Stimulated activated CD8-positive, alpha-beta memory T cell treated with anti-CD3 and anti-CD28 coated beads, Interleukin-7, amount 100 ng/mL, for 1 hour (primary cell): Measurements from ENCODE around the gene ATP6V0C.
"Not testable (repeated sequence)": the region's sequence is repeated elsewhere in the genome, so short reads cannot be mapped to it uniquely, and the experiment has no call there.

Experiments used
- DNase-seq, 2 donors: peaks; one replicate each; pipeline ENCODE4 v3.0.0-alpha.2; 2020; ENCODE audit warnings: low read depth in 2 of 2

The ATP6V0C gene

DNA sequence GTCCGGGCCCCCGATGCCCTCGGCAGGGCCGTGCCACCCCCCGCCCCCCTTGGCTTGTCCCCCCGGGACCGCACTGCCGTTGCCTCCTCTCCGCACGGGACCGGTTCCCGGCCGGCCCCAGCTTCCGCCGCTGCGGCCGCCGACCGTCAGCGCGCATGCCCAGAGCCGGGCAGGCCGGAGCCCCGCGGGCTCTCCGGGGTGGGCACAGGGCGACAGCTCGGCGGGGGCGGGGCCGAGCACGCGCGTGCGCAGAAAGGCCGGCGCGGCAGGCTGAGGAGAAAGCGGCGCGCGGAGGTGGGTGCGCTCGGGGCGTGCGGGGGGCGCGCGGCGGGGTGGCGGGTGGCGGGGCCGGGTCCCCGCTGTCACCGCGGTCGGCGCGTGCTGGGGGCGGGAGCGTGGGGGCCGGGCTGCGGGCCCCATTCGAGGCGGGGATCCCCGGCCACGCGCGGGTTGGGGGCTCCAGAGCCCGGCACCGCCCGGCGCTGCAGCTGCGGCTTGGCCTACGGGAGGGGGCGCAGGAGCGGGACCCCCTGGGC lies 38.8 kb upstream of the ATP6V0C start, which contains the start of gene TBC1D24:
TSS of gene TBC1D24 (plus strand) at position 251 of the 536 bp plus-strand sequence. CDS start 21,022 bp downstream, outside the sequence.
- DNase-seq = peak; percentile 57 to 65

DNA sequence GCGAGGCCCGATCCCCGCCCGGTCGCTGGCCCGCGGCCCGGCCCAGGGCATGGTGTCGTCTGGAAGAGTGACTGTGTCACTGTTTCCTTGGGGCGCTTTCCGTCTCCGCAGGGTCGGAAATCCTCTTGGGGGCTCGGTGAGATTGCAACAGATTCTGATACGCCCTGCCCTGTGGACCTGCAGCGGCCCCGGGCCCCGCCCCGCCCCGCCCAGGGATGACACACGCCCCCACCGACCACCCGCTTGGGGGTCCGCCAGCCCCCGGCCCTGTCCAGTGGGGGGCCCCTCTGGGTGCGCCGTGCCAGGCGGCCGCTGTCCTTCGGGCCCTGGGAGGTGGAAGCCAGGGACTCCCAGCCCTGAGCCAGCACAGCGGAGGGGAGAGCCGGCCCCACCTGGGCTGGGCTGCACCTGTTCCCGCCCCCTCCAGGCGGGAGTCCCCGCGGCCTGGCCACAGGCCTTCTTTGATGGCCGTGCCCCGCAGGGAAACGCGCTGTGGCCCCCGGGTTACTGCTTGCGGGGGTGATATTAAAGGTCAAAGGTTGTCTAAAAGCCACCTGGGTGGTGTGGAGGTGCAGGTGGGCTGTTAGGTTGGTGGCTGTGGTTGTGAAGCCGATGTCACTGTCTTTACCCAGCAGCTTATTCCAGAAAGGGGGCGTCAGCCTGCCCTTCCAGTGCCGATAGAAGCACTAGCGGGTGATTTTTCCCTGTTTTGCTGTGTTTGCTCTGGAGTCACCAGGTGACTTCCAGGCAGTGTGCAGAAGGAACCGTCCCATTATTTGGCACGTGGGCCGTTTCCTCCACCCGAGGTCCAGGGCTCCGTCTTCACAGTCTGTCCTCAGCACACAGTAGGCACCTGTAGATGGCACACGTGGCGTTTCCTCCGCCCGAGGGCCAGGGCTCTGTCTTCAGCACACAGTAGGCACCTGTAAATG lies 38.1 kb upstream of the ATP6V0C start:
- peak in 1 of 2 donors; percentile 19 for DNase-seq

DNA sequence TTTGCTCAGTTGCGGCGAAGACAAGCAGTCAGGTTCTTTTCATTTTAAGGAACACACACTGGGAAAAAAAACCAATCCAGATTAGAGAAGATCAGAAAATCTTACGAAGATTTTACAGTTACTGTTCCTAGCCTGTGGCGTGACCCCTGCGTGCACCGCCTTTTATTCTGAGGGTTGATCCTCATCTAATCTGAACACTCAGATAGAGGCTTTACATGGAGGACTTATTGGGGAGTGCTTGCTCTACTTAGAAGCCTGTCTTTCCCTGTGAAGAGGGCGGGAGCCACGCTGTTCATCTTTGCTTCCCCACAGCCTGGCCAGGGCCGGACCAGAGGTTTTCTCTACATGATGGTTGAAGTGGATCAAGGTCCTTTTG lies 37.4 kb upstream of the ATP6V0C start:
- no peak for DNase-seq

DNA sequence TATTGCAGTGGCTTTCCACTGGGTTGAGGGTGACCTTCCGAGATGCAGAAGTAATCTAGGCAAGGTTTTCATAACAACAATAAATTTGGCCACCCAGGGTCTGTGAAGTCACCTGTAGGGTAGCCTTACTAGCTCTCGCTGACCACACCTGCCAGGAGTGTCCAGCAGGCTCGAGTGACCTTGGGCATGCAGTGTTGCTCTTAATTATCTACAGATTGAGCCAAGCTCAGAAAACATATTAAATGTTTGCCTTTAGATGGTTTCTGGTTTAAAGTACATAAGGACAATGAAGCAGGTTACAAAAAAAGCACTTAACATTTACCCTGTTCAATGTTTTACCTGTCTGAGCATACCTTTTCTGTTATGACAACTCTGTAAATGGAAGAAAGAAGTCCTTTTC lies 37.0 kb upstream of the ATP6V0C start:
- no peak for DNase-seq

DNA sequence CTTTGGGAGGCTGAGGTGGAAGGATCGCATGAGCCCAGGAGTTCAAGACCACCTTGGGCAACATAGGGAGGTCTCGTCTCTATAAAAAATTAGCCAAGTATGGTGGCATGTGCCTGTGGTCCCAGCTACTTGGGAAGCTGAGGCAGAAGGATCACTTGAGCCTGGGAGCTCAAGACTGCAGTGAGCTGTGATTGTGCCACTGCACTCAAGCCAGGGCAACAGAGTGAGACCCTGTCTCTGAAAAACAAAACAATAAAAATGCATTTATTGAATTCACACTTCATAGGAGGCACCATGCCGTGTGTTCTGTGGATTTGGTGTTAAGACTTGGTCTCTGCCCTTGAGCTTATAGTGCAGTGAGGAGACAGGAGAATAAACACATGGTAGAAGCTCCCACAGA lies 36.4 kb upstream of the ATP6V0C start:
- no peak for DNase-seq

DNA sequence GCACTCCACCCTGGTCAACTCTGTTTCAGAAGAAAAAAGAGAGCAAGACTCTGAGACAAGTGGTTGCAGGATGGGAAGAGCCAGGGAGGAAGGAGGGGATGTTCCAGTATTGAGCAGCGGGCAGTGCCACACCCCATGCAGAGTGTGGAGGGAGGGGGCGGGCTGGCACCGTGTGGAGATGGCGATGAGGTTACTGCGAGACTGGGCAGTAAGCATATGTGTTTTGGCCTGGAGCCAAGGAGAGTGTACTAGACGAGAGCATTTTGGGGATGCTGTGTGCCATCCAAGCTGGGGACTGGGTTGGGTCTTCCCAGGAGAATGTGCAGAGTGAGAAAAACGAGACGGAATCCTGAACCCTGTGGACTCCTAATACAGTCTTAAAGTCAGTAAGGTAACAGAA lies 35.5 kb upstream of the ATP6V0C start:
- DNase-seq = no peak

DNA sequence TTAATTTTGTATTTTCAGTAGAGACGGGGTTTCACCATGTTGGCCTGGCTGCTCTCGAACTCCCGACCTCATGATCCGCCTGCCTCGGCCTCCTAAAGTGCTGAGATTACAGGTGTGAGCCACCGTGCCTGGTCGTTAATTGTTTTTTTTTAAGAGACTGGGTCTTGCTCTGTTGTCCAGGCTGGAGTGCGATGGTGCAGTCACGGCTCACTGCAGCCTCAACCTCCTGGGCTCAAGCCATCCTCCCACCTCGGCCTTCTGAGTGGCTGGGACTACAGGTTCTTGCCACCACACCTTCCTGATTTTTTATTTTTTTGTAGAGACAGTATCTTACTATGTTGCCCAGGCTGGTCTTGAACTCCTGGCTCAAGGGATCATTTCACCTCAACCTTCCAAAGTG lies 33.8 kb upstream of the ATP6V0C start:
- not testable (repeated sequence) for DNase-seq

DNA sequence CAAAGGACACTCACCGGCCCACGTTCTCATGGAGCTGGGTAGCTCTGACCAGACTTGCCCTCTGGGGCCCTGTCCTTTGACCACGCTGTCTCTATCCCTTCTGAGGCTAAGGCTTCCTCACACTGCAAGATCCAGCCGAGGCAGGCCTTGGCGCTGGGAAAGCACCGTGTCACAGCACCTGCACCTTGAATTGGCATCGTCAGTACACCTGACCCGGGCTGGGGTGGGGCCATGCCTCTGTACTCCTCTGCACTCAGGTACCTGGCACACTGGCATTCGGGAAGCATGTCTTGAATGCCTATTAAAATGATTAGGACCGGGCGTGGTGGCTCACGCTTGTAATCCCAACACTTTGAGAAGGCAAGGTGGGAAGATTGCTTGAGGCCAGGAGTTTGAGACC lies 32.8 kb upstream of the ATP6V0C start:
- DNase-seq = no peak

DNA sequence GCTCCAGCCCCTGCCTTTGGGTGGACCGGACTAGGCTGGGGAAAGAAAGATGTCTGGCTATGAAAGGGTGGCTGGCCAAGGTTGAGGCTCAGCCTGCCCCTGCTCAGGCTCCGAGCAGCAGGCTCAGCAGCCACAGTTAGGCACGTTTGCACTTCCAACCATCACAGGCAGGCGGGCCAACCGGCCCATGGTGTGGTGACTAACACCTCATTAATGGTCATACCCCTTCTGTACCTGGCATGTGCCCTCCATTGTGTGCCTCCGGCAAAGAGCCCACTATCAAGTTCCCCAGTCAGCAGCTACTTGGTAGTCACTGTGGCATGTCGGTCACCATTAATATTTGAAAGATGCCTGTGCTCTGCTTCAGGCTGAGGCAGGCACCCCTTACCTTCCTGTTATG lies 32.1 kb upstream of the ATP6V0C start:
- no peak for DNase-seq

DNA sequence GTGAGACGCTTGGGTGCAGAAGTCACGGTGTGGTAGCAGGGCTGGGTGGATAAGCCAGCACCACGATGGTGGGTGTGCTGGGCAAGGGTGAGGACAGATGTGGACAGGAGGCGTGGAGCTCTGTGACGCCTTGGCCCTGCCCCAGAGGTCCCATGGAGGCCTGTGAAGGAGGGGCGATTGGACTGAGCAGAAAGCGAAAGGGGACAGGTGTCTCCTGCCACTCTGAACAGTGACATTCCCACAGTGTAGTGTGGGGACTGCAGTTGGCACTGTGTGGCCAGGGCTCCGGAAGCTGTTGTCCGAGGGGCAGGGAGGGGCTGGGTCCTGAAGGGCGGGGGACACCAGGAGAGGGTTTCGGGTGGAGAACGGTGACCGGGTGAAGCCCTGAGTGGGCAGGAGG lies 31.5 kb upstream of the ATP6V0C start:
- DNase-seq = no peak

DNA sequence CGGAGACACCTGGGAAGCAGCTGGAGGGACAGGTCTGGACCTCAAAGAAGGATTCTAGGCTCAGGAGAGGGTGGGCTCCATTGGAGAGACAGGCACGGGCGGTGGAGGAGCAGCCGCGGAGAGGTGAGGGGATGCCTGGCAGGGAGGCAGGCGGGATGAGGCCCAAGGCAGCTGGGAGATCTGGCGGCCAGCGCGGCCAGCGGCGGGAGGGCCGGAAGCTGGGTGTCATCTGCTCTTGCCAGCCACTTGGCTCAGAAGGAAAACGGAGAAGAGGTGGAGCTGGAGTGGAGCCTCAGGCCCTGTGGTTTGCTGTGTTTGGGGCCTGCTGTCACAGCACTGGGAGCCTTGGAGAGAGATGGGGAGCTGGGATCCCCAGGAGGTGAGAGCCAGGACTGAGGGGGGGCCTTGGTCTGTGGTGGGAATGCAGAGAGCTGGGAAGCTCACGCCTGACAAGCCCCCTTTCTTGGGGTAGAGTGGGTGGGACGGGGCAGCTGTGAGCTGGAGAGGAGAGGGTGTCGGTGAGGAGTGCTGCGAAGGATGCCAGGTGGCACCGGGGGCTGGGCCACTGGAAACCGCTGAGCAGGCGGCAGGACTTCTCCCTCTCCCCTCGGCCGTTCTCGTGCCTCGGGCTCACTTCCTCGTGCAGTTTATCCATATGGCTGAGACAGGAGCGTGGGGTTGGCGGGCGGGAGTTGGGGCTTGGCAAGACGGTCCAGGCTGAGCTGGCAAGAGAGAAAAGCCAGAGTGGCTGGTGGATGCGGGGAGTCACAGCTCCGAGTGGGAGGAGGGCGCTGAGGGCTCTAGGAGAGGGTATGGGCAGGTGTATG lies 30.8 kb upstream of the ATP6V0C start:
- no peak for DNase-seq

DNA sequence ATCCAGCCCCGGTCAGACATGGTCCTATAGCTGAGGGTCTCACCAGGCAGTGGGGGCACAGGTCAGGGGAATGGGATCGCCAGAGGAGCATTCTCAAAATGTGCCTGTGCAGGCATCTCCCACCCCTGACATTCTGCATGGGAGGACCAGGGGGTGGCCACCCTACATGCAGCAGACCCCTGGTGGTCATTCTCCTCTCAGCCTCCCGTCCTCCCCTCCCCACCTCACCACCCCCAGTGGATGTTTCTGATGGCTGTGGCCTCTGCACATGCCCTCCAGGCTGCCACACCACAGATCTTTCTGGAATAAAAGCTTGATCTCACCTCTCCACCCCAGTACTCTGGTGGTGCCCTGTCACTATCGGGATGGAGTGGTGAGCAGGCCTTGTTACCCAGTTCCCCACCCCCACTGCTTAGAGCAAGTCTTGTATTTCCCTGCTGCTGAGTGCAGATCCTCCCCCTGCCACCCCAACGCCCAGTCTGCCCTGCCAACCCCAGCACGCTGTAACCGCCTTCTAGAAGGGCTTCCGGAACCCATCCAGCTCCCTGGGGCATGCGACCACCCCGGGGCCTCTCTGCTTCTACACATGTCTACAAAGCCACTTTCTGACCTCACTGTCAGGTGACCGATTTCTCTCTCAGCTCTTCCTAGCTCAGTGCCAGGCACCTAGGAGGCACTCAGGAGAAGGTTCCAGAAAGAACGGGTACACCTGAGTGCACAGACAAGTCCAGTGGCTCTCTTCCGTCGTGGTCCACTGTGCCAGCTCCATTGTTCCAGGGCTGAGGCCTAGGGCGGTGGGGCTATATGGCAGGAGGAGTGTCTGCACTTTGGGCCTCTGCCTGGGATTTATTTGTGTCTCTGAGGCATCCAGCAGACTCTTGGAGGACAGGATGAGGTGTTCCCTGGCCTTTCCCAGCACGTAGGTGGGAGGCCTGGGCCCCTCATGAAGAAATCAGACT lies 29.5 kb upstream of the ATP6V0C start:
- DNase-seq = no peak

DNA sequence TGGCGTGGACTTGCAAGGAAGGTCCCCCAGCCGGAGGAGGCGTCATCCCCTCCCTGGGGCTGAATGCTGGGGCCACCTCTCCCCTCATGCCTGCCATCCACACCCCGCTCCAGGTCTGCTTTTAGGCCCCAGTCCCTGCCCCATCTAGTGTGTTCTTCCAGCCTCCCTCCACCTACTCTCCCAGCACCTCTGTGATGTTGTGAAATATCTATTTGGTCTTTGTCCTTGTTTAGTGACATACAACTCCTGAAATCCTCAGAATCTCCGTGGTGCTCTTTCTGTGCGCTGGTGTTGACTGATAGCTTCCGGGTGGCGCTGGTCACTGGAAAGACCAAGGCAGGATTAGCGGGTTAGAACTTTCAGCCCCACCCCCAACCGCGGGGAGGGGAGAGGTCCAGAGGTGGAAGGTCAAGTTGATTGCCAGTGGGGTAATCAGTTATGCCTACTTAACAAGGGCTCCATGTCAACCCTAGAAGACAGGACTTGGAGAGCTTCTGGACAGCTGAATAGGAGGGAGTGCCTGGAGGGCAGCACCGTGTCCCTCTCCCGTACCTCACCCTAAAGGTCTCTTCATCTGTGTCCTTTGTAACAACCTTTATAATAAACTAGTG lies 28.7 kb upstream of the ATP6V0C start:
- DNase-seq = no peak

DNA sequence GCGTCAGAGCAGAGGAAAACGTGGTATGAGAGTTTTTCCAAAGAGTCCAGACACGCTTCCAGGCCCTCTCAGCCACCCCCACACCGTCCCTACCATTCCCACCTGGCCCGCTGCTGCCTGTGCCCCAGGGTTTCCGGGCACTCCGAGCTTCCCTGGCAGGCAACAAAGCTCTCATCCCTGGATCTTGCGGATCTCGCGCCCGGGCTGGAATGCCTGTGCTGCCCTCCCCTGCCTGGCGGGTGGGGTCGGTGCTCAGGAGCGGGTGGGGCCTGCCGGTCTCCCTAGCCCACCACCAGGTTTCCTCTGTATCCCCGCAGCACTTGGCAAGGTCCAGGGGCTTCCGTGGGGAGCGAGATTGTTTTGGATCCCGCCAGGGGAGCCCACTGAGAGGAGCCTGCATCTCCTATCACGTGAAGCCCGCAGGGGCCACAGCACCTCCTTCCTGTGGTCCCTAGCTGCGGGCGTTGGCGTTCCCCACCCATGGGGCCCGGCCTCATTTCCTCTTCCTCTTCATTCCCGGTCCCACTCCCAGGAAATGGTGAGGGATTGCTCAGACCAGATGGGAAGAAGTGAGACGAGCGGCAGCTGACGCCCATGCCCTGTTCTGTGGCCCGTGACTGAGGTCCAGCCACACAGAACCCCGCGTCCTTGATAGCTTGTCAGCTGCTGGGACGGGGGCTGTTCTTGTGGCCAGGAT lies 27.8 kb upstream of the ATP6V0C start:
- no peak for DNase-seq

DNA sequence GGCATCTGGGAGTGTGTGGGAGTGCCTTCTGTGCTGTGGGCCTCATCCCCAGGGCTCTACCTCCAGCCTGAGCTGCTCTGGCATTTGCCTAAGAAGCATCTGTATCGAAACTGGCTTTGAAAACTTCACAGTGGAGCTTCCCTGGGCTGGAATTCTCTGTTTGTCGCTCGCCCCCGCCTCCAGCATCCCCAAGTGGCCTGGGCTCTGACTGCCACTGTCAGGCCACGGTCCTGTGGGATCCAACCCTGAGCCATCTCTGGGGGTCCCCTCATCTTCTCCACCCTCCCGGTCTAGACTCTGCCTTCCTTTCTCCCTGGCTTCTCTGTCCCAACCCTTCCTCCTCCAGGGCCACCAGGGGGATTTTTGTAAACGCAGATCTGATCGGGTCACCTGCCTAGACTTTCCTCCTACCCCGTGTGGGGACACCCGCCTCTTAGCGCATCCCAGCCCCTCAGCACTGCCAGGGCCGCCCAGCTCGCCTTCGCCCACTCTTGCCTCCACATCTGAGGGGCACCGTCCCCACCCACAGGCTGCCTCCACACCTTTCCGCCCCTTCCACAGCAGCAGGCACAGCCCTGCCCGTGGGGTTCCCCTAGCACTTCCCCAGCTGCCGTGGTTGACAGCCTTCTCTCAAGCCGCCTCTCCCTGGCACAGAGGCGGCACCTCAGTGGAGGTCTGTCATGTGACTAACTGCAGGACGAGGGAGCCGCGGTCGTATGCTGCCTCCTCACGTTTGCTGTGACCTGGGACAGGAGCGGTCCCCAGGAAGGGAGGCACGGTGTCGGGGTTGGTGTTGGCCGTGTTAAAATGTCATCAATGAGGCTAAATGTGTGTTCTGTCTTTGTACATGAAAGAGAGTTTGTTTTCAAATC lies 26.9 kb upstream of the ATP6V0C start:
- peak; percentile 48 to 61 for DNase-seq

DNA sequence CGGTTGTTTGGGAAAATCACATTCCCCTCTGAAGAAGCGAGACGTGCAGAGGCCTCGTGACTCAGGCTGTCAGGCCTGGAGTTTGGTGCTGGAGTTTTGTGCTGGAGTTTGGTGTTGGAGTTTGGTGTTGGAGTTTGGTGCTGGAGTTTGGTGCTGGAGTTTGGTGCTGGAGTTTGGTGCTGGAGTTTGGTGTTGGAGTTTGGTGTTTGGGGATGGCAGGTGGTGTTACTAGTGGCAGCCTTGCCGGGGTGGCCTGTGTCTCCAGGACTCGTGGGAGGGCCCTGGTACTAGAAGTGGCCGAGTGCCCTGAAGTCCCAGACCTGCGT lies 26.3 kb upstream of the ATP6V0C start:
- no peak for DNase-seq

DNA sequence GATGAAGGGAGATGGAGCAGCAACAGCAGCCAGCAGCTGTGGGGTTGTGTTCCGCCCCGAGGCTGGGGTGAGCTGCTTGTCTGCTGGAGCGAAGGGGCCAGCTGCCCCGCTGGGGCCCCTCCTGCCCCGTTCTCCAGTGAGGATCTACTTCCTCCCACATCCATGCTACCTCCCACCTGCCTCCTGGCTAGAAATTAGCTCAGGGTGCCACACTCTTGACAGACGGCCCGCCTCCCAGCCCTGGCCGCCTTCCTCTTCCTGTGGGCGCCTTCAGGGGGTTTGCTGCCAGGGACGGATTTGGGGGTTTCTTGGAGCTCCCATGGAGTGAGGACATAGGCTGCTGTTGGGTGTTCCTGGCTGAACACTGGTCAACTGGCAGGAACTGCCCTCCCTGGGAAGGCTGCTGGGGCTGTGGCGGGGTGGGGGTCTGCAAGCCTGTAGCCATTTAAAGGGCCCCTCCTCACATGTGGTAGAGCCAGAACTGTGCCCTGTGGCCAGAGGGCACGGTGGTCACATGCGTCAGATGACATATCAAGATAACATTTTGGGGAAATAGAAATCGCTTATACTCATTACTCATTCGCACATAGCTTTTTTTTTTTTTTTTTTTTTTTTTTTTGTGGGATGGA lies 25.7 kb upstream of the ATP6V0C start:
- no peak for DNase-seq

DNA sequence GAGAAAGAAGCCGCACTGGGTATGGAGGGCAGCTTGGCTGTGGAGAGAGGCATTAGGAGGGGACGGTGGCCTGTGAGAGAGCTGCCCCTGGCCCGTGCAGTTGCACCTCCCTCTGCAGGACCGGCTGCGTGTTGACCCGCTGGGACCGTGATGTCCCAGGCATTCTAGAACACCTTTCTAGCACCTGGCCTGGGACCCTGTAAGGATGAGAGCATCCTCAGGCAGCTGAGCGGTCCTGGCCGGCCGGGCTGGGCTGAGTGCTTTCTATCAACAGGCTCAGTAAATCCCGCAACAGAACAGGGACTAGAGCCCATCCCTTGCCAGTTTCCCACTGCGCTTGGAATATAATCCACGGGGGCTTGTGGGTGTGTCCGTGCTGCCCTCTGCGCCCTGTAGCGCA lies 24.2 kb upstream of the ATP6V0C start:
- no peak for DNase-seq
